HG03108 (cell line): ENCODE measurements around the gene GIMAP1.
A peak's percentile ranks its signal among the peaks of the same experiment; 100 is the strongest.

ENCODE experiments used
- ATAC-seq: cut with Tn5 transposase; IDR thresholded peaks from one replicate; pipeline ENCODE4 v1.9.1; 2021; ENCODE audit warnings: moderate library complexity; ENCODE audit not compliant: unreplicated experiment

Gene GIMAP1

DNA sequence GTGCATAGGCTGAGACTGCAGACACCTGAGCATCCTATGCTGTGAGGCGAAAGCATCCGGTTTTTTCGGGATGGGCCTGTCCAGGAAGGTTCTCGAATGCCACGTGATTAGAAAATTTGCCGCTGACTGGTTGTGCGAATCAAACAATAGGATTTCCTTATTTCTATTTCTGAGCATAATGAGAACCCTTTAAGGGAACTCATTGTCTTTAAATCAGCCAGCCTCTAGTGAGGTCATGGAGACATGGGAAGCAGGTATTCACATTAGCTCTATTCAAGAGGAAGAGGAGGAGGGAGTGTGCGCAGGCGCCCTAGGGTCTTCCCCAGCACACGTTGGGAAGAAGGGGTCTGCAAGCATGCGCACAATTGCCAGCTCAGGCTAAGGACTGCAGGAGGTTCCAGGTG is 5.6 kb downstream of the GIMAP1 start:
- ATAC-seq, result no peak

DNA sequence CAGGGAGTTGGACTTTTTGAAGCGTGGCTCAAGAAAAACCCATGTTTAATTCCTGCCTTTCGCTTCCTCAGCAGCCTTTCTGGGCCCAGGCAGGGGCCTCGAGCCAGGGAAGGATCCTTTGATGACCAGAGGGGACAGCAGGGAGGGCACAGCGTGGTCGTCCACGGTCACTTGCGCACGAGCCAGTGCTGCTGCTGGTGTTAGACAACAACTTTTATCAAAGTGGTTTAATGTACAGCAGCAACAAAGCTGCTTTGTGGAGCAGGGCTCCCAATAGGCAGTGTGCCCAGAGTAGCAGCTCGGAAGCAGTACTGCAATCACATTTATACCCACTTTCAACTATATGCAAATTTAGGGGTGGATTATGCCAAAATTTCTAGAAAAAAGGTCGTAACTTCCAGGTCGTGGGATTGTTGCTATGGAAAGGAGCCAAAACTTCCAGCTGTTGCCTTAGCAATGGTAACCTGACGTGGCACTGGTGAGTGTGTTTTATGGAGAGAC is 6.1 kb downstream of the GIMAP1 start:
- ATAC-seq, result no peak

DNA sequence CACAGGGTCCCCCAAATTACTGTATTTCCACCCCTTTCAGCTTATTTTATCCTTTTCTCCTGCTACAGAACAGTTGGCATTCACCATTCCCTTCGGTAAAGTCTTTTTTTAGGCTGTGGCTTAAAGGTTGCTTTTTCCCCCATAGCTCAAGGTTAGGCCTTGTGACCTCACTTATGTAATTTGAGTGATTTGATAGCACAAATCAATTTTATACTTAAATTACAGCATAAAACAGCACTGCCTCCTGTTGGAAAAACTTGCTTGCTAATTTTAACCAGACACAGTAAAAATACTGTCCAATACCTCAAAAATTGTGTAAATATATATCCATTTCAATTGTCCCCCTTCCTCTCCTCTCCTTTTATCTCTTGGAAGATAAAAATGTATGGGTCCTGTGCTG is 7.1 kb downstream of the GIMAP1 start:
- no peak for ATAC-seq

DNA sequence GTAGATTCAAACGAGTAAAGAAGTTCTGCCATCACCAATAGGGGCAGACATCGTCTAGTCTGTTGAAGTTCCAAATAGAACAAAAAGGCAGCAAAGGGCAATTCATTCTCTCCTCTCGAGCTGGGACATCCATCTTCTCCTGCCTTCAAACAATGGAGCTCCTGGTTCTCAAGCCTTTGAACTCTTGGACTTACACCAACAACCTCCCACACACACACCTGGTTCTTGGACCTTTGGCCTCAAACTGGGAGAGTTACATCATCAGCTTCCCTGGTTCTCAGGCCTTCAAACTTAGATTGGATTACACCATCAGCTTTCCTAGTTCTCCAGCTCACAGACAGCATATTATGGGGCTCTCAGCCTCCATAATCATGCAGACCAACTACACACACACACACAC is 11.0 kb downstream of the GIMAP1 start:
- no peak for ATAC-seq

DNA sequence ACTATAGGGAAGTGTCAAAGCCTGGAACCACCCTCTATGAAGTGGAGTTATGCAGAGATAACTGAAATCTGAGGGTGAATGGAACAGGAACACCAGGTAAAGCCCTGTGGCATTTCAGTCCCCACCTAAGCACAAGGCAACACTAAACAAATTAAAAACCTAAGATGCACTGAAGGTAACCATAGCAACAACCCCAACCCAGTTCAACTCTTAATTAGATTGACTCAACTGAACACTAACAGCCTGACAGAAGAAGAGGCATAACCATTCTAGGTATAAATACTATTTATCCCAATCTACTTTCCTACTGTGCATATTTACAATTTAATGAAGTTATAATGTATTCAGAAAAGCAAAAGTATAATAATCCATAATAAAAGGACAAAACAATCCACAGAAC is 11.6 kb downstream of the GIMAP1 start:
- ATAC-seq, result no peak

DNA sequence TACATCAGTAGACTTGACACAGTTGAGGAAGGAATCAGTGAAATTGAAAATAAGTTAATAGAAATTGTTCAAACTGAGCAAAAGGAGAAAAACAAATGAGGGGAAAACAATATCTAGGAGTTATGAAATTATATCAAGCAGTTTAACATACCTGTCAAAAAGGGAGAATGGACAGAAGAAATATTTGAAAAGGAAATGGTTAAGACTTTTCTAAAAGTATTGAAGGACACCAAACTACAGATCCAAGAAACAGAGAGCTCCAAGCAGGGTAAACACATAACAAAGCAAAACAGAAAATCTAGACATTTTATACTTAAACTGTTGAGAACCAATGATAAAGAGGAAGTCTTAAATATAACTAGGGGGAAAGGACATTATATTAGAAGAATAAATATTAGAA is 12.2 kb downstream of the GIMAP1 start:
- ATAC-seq, result no peak

DNA sequence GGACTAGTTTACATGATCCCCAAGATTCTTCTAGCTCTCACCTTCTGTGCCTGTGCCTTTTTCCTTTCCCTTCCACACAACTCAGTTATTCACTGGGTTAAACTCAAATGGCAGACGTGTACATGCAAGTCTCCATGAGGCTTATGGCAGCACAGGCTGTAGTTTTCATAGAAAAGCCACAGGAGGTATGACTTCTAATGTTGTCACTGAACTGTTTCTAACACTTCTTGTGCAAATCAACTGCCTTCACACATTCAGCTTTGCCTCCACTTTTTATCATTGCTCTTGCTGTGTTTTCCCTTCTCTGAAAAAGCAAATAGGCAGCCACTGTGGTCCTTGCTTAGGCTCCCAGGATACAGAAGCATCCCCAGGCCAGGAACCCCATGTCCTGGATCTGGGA is 15.5 kb downstream of the GIMAP1 start:
- no peak for ATAC-seq

DNA sequence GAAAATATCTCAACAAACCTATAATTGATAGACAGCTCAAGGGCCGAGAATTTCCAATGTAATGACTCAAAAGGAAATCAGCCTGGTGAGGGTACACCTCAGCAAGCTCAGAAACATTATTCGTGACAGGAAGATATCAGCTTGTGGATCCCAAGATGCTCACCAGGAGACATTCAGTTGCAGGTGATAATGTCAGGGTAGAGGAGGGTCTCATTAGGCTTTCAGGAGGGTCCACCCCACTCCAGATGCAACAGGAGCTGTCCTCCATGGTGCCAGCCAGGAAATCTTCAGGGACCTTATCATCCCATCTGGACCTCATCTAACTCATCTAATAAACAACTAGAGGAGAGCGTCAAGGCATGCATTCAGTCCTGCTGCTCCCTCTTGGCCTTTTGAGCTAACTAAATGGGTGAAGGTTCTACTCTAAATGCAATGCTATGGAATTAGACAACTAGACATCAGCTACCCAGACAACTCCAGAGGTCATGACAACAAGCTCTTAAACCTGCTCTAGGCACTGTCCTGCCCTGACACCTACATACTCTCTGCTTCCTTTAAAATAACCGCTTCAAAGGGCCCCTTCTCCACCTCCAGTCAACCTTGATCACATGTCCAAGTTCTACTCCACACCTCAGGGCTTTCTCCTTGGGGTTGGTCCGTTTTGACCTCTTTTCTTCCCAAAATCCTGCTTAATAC is 16.5 kb downstream of the GIMAP1 start:
- no peak for ATAC-seq

DNA sequence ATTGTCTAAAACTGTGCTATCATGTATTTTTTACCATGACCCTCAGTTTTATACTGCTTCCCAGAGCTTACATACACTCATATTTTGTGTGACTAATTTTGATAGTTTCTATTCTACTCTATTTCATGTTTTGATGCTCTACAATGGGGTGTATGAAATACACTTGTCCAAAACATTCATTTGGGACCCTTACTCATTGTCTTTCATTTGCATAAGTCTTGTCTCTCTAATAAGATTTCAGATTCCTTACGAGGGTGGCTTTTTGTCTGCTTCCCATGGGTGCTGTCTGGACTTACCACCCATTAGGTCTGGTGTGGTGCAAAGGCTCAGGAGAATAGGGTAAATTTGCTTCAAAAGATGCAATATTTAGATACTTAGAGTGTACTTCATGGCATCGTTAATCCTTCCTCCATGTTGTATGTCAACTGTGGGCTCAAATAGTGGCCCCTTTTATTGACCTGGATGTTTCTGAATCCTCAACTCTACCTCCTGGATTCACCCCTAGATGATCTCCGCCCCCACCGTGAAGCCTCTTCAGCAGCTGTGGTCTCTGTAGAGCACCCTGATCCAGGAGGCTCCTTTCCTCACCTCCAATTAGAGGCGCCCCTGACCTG is 17.2 kb downstream of the GIMAP1 start:
- ATAC-seq, result no peak

DNA sequence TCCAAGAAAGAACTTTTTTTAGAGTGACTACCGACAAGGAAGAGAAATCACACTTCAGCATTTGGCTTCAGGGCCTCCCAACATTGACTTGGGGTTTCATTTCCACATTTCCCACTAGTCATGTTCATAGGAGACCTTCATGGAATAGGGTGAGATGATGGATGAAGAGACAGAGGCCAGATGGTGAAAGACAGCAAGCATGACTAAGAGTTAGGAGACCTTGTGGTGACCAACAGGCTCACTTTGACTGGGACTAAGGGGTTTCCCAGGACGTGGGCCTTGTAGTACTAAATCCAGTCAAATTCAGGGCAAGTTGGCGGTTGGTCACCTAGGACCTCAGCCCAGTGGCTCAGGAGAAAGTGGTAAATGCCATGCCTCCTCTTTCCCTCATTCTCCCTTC is 17.8 kb downstream of the GIMAP1 start:
- ATAC-seq, result no peak

DNA sequence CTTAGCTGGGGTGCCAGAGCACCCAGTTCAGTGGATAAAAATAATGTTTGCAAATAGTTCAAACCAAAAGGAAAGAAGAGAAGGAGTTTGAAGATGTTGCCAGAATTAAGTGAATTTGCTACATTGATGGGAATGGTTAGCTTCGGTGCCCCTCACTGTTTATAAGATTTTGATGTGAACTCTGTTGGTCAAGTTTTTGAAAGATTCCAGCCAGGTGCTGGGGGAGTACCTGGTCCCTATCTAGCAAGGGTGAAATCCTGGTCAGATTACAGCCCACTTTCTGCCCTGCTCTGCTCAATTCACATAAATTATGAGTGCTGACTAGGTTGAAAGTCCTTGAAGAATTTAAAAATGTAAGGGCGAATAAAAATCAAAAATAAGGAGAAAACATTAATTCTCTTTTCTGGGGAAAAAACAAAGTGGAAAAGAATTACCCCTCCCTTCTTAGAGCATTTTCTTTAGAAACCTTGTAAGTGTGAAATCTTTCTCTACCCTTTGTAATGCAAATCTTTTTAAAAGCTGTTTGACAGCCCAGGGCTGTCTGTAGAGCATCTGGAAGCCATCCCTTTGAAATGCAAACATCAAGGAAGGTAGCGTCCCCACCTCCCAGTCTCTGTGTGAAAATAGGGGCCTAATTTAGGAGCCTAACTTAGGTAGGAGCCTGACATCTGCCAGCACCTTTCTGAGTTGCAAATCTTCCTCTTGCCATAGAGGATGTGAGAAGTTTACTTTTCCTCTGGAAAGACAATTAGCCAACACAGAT is 19.4 kb downstream of the GIMAP1 start:
- no peak for ATAC-seq

DNA sequence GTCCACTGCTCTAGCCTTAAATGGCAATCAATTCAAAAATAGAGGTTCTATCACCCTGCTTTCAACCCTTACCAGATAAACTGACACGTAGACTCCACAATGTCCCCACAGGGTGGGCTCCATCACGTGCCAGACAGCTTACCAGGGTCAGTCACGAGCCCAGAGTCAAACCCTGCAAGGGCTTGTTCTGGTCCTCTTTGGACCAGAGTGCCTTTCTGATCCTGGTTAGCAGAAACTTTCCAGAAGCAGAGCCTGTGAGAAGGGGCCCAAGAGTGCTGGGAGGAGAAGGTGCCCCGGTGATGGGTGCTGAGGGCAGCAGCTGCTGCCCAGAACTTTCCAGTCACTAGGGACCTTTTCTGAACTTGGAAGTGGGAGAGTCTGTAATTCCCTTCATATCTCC is 20.5 kb downstream of the GIMAP1 start:
- no peak for ATAC-seq

DNA sequence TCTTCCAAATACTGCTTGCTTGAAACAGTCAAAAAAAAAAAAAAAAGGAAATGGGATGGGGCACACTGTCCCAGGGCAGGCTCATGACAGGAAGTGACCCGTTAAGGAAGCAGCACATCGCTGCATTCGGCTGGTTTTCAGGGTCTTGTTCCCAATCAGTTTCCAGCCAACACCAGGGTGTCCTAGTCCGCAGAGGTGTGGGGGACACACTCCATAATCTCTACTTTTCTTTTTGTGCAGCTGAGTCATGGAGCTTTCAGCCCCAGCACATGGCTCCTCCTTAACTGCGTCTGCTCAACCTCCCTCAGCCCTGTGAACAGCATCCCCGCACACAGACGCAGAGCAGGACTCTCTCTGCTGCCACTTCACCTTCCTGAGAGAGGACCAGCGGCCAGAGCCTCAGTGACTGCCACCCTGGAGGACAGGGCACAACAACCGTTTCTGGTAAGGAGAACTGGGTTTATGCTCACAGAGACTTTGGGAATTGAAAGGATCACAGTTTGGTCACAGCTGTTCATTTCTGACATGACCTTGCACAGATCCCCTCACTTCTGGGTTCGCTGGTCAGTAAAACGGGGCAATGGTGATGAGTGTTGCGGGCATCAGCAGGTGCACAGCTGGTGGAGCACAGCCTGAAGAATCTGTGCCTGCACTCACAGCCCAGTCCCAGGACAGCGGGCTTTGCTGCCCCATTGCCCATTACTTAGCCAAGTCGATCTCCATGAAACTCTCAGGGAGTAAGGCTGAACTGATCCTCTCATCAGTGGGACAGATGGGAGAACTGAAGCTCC is 21.0 kb downstream of the GIMAP1 start, which contains the start of gene GIMAP5:
Gene GIMAP5, plus strand, starts transcription at position 154 of the 791 bp plus-strand sequence. CDS start 3,467 bp downstream, outside the sequence.
- ATAC-seq, result peak; percentile 63

DNA sequence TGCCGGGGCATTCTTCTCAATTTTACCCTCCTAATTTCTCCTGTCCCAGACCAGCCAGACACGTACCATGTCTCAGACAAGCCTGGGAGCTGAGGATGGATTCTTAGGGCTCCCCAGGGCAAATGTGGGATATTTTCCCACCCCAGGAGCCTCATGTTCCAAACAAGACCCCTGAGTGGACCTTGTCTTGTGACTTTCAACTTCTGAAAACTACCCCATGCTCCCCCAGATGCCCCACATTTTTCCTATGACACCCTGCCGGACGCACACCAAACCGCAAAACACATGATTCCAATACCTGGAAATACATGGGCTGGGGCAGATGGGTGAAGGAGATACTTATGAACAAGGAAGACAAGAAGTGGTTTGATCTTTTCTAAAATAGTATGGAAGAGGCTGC is 21.7 kb downstream of the GIMAP1 start:
- ATAC-seq, result no peak

DNA sequence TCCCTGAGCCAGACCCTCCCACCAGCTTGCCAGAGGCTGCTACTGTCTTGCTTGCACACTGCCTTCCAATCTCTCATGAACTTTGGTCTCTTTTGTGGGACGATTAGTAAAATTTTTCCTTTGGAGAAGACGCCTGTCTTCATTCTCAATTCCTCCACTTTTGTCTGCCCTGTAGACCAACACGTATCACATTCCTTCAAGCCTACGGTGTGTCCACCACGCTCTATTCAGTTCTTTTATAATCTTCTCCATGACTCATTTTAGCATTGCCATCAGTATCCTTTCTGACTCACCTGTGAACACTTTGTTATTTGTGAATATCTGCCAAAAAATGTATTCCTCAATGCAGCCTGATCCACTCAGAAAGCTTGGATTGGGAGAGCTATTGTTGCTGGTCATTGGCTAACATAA is 22.2 kb downstream of the GIMAP1 start:
- ATAC-seq, result no peak

DNA sequence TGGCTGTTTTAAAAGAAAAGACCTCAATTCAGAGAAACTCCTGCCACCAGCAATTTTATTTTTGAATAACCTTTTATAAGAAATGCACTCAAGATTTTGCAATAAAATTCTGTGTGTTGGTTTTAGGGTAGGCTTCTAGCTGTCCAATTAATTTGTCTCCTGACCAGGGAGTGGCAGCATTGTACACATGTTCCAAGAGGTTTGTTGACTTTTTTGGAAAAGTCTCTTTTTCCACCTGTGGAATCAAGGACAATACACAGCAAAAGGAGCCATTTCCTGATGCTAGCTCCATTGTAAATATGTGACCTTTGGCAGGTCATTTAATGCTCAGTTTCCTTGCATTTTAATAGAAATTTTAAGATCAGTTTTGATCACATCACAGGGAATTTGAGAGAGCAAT is 22.6 kb downstream of the GIMAP1 start:
- no peak for ATAC-seq

DNA sequence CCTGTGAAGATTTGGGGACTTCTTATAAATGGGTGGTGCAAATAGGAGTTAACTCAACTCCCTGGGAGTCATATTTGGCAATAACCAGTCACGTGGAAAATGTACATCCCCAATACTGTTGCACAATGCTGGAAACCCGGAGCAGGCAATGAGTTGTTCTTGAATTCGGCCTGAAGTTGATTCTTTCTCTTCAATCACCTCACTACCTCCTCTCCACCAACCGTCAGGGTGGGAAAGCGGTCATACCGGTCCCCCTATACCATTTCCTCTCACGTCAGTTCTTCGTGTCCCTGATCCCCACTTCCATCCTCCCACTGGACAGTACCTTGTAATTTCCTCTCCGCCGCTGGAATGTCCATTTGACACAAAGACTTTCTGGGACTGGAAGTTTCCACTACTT is 23.6 kb downstream of the GIMAP1 start:
- no peak for ATAC-seq

DNA sequence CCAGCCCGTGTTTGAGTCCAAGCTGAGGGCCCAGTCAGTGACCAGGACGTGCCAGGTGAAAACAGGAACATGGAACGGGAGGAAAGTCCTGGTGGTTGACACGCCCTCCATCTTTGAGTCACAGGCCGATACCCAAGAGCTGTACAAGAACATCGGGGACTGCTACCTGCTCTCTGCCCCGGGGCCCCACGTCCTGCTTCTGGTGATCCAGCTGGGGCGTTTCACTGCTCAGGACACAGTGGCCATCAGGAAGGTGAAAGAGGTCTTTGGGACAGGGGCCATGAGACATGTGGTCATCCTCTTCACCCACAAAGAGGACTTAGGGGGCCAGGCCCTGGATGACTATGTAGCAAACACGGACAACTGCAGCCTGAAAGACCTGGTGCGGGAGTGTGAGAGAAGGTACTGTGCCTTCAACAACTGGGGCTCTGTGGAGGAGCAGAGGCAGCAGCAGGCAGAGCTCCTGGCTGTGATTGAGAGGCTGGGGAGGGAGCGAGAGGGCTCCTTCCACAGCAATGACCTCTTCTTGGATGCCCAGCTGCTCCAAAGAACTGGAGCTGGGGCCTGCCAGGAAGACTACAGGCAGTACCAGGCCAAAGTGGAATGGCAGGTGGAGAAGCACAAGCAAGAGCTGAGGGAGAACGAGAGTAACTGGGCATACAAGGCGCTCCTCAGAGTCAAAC is 26.0 kb downstream of the GIMAP1 start:
- ATAC-seq, result no peak

DNA sequence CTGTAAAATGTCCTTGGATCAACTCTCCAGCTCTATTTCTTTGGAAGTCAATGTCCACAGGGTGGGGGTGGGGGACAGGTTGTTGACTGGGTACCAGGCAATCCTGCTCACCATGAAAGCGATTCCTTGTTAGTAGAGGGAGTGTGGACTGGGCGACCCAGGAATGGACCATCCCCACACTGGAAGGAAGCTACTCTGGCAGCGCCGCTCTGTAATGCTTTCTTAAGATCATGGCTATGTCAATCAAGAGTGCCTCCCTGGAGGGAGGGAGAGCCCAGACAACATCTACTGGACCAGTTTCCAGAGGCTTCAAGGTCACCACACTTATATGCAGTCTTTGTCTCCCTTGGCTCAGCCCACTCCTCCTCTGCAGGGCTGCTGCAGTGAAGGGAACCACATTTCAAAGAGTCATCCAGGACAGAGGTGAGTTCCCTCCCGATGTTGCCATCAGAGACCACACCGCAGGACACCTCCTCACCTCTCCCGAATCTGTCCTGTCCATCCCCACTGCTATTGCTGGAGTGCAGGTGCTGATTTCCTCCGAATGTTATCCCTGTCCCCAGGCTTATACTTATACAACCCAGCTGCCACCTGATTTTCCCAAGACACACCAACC is 27.7 kb downstream of the GIMAP1 start:
- no peak for ATAC-seq

DNA sequence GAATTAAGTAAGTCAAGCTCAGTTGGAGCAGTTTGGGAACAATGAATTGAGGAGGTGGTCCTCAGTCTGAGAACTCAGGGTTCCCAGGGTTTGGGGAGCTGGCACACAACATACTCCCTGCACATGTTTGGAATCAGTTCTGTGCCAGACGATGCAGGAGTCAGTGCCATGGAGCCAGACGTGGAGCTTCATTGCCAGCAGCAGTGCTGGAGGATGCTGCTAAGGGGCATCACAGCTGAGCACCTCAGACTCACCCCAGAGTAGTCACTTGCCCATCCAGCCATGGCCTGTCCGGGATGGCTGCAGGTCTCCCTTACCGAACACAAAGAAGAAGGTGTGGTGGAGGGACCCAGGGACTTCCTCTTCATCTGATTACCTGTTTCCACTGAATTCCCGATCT is 28.7 kb downstream of the GIMAP1 start:
- ATAC-seq, result no peak
